ENCODE data around the gene ITIH5.
"Not testable (repeated sequence)": the region's sequence is repeated elsewhere in the genome, so short reads cannot be mapped to it uniquely, and the experiment has no call there.

Gene ITIH5

DNA sequence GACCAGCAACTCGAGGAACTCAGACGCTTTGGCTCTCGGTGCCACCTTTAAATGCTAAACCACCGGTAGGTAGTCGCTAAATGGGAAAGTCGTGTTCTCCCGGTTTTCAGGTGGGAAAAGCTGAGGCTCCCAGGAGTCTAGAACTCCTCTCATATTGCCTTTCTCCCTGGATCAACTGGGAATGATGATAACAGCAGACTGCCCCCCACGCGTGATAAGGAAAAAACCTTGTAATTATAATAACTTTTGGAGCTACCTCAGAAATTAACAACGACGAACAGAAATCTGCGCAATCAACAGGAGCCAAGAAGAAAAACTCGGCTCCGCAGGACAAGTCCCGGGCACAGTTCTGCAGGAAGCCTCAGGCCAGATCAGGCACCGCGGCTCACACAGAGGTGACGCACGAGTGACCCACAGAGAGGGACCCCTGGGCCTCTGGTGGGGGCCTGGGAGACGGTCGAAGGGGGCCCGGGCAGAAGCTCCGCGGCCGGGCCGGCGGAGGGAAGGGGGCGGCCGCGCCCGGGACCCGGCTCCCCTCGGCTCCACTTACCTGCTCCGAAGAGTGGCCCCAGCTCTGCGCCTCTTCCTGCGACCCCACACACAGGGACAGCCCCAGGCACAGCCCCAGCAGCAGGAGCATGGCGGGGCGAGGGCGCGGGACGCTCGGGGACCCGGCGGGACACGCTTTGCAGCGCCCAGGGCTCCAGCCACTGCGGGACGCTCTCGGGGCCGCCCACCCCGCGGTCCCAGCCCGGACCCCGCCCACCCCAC is at the start of gene ITIH5:
Gene ITIH5, minus strand, starts transcription at position 714 of the 771 bp plus-strand sequence. Its CDS starts 74 bp downstream, at position 640.
- DNase-seq: no peak

DNA sequence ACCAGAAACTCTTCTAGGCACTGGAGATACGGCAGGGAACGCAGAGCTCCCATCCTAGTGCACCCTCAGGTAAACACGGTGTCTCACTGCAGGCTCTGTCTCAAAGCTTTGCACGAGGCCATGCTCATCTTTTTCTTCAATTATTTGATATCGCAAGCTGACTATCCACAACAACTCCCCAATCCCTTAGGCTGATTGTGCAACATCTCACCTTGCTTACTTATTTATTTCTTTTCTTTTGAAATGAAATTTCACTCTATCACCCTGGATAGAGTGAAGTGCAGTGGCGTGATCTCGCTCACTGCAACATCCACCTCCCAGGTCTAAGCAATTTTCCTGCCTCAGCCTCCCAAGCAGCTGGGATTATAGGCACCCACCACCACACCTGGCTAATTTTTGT is 48.7 kb upstream of the ITIH5 start:
- DNase-seq: no peak

DNA sequence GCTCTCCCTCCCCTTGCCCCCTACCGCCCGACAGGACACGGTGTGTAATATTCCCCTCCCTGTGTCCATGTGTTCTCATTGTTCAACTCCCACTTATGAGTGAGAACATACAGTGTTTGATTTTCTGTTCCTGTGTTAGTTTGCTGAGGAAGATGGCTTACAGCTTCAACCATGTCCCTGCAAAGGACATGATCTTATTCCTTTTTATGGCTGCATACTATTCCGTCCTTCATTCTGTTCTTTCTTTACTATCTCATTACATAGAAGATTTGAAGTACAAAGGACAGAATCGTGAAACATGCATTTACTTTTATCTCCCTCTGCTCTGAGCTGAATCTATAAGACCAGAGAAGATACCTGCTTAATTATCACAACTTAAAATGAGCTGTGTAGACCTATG is 44.3 kb upstream of the ITIH5 start:
- DNase-seq: not testable (repeated sequence)

DNA sequence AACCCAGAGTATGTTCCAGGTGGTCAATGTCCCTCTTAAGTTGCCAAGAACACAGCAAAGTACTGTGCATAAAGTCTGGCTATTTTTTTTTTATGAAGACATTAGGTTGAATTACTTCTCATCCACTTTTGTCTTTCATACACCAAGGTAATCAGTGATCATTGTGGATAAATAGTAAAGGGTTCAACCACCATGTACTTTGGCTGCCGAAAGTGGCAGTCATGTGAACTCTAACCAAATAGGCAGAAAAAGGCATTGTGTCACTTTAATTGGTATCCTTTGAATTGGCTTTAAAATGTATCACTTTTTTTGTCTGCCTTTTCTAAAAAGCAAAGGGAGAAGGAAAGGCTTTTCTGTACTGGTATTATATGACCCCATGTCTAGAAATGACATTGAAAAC is 43.7 kb upstream of the ITIH5 start:
- DNase-seq: no peak

DNA sequence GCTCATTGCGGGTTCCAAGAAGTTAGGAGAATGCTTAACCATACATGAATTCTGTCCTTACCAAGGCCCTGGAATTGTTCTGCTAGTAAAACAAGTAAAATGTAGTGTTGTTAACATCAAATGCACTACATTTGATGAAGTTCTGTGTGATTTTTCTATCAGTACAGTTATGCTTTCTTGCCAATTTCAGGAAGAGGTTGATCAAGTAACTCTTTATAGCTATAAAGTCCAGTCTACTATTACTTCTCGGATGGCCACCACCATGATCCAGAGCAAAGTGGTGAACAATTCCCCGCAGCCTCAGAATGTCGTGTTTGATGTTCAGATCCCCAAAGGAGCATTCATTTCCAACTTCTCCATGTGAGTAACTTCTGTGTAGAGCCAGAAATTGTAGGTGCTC is 42.1 kb upstream of the ITIH5 start:
- DNase-seq: no peak

DNA sequence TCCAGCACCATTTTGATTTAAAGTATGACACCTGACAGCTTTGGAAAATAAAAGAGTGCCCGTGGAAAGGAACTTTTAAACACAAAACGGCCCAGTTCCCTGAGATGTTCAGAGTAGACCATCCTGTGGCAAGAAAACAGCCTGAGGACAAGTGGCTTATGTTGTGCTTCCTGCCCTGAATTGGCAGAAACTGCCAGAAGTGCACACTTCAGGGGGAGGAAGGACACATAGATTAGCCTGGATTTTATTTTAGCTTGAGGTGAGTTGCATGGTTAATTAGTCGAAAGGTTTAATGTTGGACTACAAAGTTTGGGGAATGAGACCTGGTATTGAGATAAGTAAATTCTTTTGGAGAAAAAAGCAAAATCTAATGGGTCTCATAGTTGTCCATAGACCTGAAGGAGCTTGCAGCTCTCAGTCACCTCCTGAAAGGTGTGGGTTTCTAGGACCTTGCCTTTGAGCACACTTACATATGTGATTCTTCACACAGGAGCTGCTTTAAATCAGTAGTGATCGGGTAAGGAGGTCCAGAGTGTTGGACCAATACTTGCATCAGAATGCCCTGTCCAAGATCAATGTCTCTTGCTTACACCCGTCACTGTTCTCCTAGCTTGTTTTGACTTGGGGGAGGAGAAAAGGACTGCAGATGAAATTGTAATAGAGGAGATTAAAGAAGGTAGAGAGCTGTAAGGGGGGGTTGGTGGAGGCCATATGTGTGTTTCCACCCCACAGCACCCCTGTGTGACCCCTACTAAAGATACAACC is 41.3 kb upstream of the ITIH5 start:
- DNase-seq: no peak

DNA sequence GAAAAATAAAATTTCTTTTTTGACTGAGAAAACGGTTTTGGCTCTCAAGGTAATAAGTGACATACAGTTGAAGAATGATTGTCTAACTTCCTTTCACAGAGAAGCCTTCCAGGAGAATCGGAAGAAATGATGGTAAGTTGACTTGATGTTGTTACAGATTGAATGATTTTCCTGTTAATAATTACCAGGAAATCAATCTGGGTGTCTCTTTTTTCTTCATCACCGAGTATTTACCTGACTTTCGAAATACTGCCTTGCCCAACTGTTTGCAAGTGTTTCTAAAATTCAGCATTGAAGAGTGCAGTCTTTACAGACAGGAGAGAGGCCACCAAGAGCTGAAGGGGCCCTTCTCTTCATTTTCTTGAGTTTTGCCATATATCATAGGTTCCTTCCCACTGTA is 40.3 kb upstream of the ITIH5 start:
- DNase-seq: no peak

DNA sequence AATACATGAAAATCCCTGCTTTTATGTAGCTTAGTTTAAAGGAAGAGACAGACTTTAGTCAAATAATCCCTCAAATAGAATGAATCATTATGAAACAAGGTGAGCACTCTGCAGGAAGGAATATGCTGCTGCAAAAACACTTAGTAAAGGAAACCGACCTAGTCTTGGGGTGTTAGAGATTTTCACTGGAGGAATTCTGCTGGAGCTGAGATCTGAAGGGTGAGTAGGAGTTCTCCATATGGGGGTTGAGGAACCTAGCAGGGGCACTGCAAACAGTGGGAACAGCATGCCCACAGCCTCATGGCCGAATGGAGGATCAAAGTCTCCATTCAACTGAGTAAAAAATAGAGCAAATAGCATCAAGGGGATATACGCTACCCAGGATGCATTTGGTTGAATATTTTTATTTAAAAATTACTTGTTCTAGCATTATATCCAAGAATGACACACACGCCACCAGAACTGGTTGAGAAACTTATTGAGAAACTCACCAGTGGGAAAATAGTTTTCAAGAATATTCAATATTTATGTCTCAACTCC is 39.8 kb upstream of the ITIH5 start:
- DNase-seq: no peak

DNA sequence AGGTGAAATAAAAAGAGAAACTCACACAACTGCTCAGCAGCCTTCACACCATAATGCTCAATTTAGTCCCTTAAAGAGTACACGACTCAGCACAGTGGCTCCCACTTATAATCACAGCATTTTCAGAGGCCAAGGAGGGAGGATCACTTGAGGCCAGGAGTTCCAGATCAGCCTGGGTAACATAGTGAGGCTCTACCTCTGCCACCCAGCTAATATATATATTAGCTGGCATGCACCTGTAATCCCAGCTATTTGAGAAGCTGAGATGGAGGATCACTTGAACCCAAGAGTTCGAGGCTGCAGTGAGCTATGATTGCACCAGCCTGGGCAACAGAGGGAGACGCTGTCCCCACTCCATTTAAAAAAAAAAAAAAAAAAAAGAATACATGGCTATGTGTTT is 38.6 kb upstream of the ITIH5 start:
- no peak for DNase-seq

DNA sequence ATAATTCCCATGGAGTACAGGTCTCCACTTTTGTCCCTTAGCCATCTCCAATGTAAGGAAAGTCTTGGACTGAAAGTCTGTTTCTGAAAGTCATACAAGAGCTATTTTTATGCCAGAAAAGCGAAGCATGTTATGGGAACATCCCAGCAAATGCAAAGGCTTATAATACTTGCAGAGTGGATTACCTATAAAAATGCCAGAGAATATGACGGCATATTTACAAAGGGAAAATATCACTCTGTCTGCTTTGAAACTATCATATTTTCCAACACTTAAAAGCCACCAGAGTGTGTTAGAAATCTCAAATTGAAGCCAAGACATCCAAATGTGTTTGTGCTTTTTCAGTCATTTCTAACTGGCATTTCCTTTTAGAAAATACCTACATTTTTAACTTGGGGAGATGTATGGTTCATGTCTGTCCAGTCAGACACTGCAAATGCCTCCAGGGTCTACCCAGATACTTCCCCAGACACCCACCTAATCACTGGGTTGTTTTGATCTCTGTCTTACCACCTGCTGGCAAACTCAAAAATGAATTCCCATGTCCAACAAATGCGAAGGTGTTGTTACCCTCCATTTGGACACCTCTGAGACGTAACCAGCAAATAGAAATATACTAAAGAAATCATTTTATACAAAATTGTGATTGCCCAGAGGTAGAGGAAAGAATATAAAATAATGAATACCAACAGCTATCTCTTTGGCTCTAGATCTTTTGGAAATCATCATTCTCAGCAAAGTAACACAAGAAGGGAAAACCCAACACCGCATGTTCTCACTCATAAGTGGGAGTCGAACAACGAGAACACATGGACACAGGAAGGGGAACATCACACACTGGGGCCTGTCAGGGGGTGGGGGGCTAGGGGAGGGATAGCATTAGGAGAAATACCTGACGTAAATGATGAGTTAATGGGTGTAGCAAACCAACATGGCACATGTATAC is 37.6 kb upstream of the ITIH5 start:
- DNase-seq: no peak

DNA sequence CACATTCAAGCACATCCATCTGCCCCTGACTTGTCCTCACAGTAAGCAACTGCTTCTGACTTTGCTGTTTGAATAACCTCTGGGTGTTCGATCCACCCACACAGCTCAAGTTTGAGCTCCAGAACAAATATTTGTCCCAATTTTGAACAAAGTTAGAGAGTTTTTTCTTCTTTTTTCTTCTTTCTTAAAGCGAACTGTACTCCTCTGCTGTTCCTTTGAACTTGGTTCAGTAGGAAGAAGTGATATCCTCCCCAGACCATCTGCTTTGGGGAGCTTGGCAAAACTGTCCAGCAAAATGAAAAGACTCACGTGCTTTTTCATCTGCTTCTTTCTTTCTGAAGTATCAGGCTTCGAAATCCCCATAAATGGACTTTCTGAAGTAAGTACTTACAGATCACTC is 36.4 kb upstream of the ITIH5 start, which contains the start of gene ITIH2:
Gene ITIH2, plus strand, starts transcription at position 177 of the 400 bp plus-strand sequence. Its CDS starts 119 bp downstream, at position 296.
- DNase-seq: no peak

DNA sequence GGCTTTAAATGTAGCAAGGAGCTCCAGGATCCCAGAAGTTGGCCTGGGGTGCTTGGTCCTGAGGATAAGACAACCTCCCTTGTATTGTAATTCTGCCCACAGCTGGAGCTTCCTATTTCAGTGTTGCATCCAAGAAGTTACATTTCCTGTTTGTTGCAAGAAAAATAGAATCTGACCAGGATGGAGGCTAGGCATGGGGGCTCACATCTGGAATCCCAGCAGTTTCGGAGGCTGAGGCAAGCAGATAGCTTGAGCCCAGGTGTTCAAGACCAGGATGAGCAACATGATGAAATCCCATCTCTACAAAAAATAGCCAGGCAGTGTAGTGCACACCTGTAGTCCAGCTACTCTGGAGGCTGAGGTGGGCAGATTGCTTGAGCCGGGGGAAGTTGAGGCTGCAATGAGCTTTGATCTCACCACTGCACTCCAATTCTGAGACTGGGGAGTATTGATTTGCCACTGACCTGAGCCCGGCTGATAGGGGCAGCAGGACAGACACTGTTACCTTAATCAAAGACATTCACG is 35.6 kb upstream of the ITIH5 start:
- DNase-seq: no peak

DNA sequence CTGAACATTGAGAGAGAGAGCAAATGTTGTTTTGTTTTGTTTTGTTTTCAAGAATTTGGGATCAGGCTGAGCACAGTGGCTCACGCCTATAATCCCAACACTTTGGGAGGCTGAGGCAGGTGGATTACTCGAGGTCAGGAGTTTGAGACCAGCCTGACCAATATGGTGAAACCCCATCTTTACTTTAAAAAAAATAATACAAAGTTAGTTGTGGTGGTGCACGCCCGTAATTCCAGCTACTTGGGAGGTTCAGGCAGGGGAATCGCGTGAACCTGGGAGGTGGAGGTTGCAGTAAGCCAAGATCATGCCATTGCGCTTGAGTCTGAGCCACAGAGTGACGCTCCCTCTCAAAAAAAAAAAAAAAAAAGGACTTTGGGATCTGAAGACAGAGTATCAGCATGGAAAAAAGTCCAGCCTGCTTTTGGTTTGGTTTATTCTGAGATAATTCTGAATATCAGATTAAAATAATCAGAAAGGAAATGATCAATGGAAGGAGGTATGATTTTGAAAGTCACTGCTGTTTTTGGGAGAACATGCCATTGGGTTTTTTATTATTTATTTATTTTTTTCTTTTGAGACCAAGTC is 34.5 kb upstream of the ITIH5 start:
- no peak for DNase-seq

DNA sequence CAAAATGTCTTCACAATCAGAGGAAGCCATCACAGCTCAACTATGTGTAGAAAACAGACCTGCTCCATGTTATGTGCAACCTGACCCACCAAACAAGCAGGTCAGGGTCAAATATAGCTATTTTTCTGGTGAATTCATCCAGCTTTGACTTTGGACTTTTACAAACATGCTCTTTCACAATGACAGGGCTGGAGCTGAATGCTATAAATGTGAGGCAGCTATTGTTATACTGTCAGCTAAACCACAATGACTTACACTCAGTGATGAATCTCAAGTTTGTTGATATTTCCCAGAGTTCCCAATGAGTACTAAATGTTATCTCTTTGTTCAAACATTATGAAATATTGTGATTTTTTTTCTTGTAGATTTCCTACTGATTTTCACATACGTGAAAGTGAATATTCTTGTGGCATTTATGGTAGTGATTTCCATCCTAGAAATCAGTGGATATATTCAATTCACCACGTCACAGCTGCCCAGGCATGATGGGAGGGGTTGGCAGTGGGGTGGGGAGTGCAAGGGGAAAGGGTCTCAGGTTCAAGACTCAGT is 33.9 kb upstream of the ITIH5 start:
- no peak for DNase-seq

DNA sequence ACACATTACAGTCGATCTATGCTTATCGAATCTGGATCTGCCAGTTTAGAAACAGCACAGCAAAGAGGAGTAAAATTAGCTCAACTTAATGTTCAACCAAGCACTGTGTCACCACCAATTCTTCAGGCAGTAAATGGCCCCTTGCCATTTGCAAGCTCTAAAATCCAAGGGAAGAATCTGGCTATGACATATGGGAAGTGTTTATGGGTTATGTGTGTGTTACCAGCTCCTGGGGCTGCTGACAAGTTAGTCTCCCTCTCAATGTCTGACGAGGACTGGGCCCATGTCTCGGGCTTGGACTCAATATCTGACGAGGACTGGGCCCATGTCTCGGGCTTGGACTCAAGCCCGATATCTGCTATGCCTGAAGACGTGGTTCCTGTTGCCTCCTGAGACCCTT is 30.7 kb upstream of the ITIH5 start:
- DNase-seq: no peak

DNA sequence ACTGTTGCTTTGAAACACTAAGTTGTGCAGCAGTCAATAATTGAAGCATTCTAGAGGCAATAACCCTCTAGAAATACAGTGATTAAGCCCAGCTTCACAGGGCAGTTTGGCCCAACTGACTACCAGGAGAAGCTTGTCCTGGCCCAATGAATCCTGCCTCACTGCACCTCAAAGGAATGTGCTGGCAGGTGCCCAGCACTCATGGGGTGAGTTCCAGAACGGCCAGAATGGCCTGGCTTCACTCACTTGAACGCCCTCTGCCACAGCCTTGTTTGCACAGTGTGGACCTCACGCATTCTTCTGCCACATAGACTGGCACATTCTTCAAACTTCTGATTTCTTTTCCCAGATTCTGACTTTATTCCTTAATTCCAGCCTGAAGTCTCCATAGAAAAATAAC is 29.8 kb upstream of the ITIH5 start:
- DNase-seq: no peak

DNA sequence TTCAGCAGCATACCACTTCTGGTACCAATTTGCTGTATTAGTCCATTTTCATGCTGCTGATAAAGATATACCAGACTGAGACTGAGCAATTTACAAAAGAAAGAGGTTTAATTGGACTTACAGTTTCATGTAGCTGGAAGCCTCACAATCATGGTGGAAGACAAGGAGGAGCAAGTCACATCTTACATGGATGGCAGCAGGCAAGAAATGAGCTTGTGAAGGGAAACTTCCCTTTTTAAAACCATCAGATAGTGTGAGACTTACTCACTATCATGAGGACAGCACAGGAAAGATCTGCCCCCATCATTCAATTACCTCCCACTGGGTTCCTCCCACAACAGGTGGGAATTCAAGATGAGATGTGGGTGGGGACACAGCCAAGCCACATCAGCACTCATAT is 26.4 kb upstream of the ITIH5 start:
- not testable (repeated sequence) for DNase-seq

DNA sequence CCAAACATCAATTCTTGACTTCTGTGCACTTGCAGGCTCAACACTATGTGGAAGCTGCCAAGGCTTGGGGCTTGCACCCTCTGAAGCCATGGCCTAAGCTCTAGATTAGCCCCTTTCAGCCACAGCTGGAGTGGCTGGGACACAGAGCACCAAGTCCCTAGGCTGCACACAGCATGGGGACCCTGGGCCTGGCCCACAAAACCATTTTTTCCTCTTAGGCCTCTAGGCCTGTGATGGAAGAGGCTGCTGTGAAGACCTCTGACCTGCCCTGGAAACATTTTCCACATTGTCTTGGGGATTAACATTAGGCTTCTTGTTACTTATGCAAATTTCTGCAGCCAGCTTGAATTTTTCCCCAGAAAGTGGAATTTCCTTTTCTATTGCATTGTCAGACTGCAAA is 25.6 kb upstream of the ITIH5 start:
- DNase-seq: not testable (repeated sequence)

DNA sequence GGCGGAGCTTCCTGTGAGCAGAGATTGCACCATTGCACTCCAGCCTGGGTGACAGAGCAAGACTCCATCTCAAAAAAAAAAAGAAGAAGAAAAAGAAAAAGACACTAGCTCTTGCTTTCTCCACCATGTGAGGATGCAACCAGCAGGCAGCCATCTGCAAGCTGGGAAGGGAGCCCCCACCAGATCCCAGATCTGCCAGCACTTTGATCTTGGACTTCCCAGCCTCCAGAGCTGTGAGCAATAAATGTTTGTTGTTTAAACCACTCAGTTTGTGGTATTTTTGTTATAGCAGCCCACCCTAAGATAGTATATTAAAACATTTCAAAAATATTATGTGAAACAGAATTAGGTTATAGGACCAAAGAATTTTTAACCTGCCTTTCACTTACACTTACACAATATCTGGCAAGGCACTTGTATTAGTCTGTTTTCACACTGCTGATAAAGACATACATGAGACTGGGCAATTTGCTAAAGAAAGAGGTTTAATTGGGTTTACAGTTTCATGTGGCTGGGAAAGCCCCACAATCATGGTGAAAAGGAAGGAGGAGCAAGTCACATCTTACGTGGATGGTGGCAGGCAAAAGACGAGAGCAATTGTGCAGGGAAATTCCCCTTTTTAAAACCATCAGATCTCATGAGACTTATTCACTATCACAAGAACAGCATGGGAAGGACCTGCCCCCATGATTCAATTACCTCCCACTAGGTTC is 24.3 kb upstream of the ITIH5 start:
- not testable (repeated sequence) for DNase-seq

DNA sequence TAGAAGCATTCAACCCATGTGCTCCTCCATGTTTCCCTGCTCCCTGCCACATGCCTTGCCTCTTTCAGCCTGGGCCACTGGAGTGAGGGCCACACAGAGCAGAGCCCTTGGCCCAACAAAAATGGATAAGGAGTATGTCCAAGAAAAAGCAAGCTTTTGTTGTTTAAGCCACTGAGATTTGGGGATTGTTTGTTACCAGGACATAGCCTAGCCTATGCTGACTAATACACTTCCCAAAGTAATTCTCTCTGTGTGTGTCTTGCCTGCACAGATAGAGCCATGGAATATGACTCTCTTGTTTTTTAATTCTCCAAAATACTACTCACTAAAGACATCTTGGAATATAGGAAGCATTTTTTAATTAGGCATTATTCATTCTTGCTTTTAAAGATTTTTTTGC is 22.8 kb upstream of the ITIH5 start:
- no peak for DNase-seq

DNA sequence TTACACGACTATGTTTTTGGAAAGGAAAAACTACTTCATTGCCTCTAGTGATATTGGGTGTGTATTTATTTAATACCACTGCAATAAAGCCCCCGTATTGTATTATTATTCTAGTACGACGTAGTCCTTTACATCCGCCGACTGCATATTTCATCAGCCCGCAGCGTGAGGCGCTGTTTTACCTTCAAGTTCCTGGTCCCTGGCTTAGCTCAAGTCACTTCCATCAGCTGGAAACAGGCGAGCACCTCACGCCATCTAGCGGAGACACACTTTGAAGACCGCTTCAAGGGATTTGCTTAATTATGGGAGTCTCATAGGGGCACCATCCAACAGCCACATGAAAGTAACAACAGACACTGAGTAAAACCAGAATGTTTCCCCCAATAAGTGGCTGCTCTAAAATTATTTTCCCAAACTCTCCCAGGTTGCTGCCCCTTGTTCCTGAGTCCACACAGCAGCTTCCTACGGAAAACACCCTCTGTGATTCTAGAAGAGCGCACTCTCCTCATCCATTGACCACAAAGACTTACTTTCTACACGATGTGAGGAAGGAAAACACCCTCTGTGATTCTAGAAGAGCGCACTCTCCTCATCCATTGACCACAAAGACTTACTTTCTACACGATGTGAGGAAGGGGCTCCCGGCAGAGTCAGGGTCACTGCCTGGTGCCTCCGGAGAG is 20.6 kb upstream of the ITIH5 start:
- DNase-seq: peak; percentile 82
